ENCODE measurements around the gene DSTN.
A peak's percentile ranks its signal among the peaks of the same experiment; 100 is the strongest.

The DSTN gene

DNA sequence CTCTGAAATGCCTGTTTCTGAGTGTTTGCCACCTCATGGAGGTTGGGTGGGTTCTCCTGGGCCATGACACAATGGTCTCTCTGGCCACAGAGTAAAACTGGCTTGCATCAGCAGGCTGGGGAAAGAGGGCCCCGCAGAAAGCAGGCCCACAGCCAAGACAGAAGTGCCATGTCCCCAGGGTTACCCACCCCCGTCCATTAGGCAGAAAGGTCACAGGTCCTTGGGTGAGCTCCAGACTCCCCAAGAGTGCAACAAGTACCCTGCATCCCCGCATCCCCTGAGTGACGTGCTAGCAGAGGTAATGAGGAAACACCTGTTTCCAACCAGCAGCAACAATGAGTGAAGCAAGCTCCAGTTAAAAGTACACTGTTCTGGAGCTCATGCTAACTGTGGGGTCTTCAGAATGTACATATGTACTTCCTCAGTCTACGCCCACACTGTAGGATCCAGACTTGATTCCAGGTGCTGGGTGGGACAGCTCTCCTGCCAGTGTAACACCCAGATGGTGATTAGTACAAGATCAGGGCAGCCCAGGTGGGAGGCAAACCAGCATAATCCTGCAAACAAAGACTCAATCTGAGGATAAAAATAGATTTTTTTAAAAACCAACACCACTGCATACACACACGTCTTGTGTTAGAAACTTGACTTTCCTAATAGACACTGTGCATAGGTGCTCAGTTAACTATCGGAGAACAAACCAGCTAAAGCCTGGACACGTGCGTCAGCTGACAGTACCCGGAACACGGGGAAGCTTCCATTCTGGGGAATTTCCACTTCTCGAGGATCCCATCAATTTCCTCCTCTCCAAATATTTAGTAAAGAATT lies 80.6 kb downstream of the DSTN start:
- no peak for DNase-seq (ENCODE audit: low read depth)
- H3K4me3 ChIP-seq (ENCODE audit: low read depth, low read length), result no peak overlapping the region
- TF ChIP-seq, protein P1, sequence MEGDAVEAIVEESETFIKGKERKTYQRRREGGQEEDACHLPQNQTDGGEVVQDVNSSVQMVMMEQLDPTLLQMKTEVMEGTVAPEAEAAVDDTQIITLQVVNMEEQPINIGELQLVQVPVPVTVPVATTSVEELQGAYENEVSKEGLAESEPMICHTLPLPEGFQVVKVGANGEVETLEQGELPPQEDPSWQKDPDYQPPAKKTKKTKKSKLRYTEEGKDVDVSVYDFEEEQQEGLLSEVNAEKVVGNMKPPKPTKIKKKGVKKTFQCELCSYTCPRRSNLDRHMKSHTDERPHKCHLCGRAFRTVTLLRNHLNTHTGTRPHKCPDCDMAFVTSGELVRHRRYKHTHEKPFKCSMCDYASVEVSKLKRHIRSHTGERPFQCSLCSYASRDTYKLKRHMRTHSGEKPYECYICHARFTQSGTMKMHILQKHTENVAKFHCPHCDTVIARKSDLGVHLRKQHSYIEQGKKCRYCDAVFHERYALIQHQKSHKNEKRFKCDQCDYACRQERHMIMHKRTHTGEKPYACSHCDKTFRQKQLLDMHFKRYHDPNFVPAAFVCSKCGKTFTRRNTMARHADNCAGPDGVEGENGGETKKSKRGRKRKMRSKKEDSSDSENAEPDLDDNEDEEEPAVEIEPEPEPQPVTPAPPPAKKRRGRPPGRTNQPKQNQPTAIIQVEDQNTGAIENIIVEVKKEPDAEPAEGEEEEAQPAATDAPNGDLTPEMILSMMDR (IDR thresholded peaks at IDR 0.05; ENCODE audit: control insufficient read depth, extremely low read depth, insufficient read depth), result no peak

- DNase-seq (ENCODE audit: low read depth), result no peak
- TF ChIP-seq, protein P1 (IDR thresholded peaks at IDR 0.05; ENCODE audit: control insufficient read depth, extremely low read depth, insufficient read depth), result no peak
- no peak overlapping the region for H3K4me3 ChIP-seq (ENCODE audit: low read depth, low read length)
Measured at GRCh38 chr20:17651129-17651759, 81.4 kb downstream of the DSTN start.

- H3K4me3 ChIP-seq (ENCODE audit: low read depth, low read length), result no peak overlapping the region
- TF ChIP-seq, protein P1 (IDR thresholded peaks at IDR 0.05; ENCODE audit: control insufficient read depth, extremely low read depth, insufficient read depth), result peak; percentile 65
- DNase-seq (ENCODE audit: low read depth), result peak; percentile 54
Measured at GRCh38 chr20:17651760-17652388, 82.0 kb downstream of the DSTN start.

DNA sequence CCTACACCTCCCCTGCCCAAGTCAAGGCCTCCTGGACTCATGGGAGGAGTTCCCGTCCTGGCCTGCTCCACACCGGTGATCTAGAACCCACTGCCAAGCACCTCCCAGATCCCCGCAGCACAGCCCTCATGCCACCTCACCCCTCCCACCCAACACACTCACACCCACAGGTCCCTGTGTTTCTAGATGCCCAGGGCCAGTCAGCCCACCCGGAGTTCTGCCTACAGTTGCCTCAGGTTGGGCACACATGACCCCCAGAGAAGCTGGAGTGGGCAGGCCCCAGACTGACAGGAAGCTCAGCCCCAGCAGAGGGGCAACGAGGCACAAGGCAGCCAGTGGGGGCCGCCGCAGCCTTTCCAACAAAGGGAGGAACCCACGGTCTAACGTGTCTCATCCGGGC lies 82.5 kb downstream of the DSTN start:
- DNase-seq (ENCODE audit: low read depth), result no peak
- H3K4me3 ChIP-seq (ENCODE audit: low read depth, low read length), result no peak overlapping the region
- TF ChIP-seq, protein P1 (IDR thresholded peaks at IDR 0.05; ENCODE audit: control insufficient read depth, extremely low read depth, insufficient read depth), result no peak

GRCh38 chr20:17653835-17654648 lies 84.2 kb downstream of the DSTN start:
- H3K4me3 ChIP-seq (ENCODE audit: low read depth, low read length), result no peak overlapping the region
- DNase-seq (ENCODE audit: low read depth), result no peak
- TF ChIP-seq, protein P1 (IDR thresholded peaks at IDR 0.05; ENCODE audit: control insufficient read depth, extremely low read depth, insufficient read depth), result no peak

- TF ChIP-seq, protein P1 (IDR thresholded peaks at IDR 0.05; ENCODE audit: control insufficient read depth, extremely low read depth, insufficient read depth), result peak; percentile 47
- no peak overlapping the region for H3K4me3 ChIP-seq (ENCODE audit: low read depth, low read length)
- DNase-seq (ENCODE audit: low read depth), result no peak
Measured at GRCh38 chr20:17654649-17655285, 84.9 kb downstream of the DSTN start.
